Measurements from ENCODE around the gene ADGRG1. TPM values are rescaled to one million over a fixed set of nuclear protein-coding genes. Genes with fewer than 3 reads are reported as not detected.

ADGRG1 gene
- total RNA-seq, 6 experiments from 2014 or later: 1.8 to 4.2 (median 3.4) TPM

DNA sequence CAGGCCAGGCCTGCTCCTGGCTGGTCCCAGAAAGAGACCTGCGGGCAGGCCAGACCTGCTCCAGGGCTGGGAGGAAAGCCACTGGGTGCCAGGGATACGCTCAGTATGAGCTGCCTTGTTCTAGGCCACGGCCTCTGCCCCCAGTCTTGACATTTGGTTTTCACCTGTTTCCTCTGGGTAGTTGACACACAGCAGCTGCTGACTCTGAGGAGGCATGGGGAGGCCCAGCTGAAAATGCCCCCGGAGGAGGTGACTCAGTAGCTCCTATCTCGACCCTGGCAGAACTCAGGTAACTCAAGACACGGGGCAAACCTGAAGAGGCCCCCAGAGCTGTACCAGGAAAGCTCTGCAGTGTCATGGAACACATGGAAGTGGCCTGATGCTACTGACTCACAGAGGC lies 13.9 kb upstream of the ADGRG1 start:
- Histone ChIP-seq H3K9me3 (no peaks in the 10 kb centered on the region), H3K36me3 (no peaks in the 10 kb centered on the region), H3K27me3 (no peaks in the 10 kb centered on the region), H3K4me3 (no peak overlapping the region), H3K27ac (no peak overlapping the region), H3K4me1 (no peaks in the 10 kb centered on the region)
- no CpG with 5 or more reads among the region's 6 CpGs for WGBS (ENCODE audit: insufficient coverage, low coverage, low lambda C conversion rate, missing lambda C conversion rate)
- TF ChIP-seq CTCF (IDR thresholded peaks at IDR 0.05) (no peak), POLR2A (IDR thresholded peaks at IDR 0.05) (no peak)
- intact Hi-C loops (cut with DNase I): no loop called here
- ATAC-seq: no peak
- DNase-seq: no peak

GRCh38 chr16:57614944-57615343 lies 13.5 kb upstream of the ADGRG1 start:
- WGBS (ENCODE audit: insufficient coverage, low coverage, low lambda C conversion rate, missing lambda C conversion rate): no CpG with 5 or more reads among the region's 9 CpGs
- H3K36me3 ChIP-seq: no peaks in the 10 kb centered on the region
- no peak for ATAC-seq
- DNase-seq: no peak
- no peak overlapping the region for H3K4me3 ChIP-seq
- no peaks in the 10 kb centered on the region for H3K27me3 ChIP-seq
- intact Hi-C loops (cut with DNase I): no loop called here
- TF ChIP-seq CTCF (IDR thresholded peaks at IDR 0.05) (no peak), POLR2A (IDR thresholded peaks at IDR 0.05) (no peak)
- H3K9me3 ChIP-seq: no peaks in the 10 kb centered on the region
- no peaks in the 10 kb centered on the region for H3K4me1 ChIP-seq
- no peak overlapping the region for H3K27ac ChIP-seq

DNA sequence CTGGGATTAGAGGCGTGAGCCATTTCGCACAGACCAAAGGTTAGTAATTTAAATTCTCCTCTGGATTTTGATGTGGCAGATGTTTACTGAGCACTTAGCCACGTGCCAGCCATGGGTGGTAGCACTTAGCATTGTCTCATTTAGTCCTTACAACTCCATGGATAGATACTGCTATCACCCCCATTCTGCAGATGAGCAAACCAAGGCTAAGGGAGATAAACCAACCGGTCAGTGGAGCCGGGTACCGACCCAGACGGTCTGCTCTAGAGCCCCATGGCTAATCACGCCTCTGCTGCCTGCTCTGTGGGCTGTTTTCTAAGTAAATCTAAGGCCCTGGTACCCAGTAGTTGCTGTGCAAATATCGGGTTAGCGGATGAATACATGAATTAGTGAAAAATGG lies 12.6 kb upstream of the ADGRG1 start:
- Histone ChIP-seq H3K4me1 (no peaks in the 10 kb centered on the region), H3K36me3 (no peaks in the 10 kb centered on the region), H3K27ac (no peak overlapping the region), H3K27me3 (no peaks in the 10 kb centered on the region), H3K9me3 (no peaks in the 10 kb centered on the region), H3K4me3 (no peak overlapping the region)
- ATAC-seq (no peak), DNase-seq (no peak)
- TF ChIP-seq POLR2A (IDR thresholded peaks at IDR 0.05) (no peak), CTCF (IDR thresholded peaks at IDR 0.05) (no peak)
- 93% methylated on average over 5 of the region's 10 CpGs for whole genome bisulfite sequencing (ENCODE audit: insufficient coverage, low coverage, low lambda C conversion rate, missing lambda C conversion rate)
- intact Hi-C loops (cut with DNase I): no loop called here

- 86% methylated on average over 1 of the region's 7 CpGs for WGBS (ENCODE audit: insufficient coverage, low coverage, low lambda C conversion rate, missing lambda C conversion rate)
- no peaks in the 10 kb centered on the region for H3K36me3 ChIP-seq
- H3K4me1 ChIP-seq: no peaks in the 10 kb centered on the region
- intact Hi-C loops (cut with DNase I): no loop called here
- H3K4me3 ChIP-seq: no peak overlapping the region
- no peak for ATAC-seq
- DNase-seq: no peak
- H3K27ac ChIP-seq: no peak overlapping the region
- TF ChIP-seq POLR2A (IDR thresholded peaks at IDR 0.05) (no peak), CTCF (IDR thresholded peaks at IDR 0.05) (no peak)
- H3K9me3 ChIP-seq: no peaks in the 10 kb centered on the region
- no peaks in the 10 kb centered on the region for H3K27me3 ChIP-seq
Measured at GRCh38 chr16:57616241-57616640, 12.2 kb upstream of the ADGRG1 start.

GRCh38 chr16:57616876-57617275 lies 11.6 kb upstream of the ADGRG1 start:
- TF ChIP-seq CTCF (IDR thresholded peaks at IDR 0.05) (no peak), POLR2A (IDR thresholded peaks at IDR 0.05) (no peak)
- DNase-seq (no peak), ATAC-seq (peak in 1 of 4 donors; percentile 16)
- Histone ChIP-seq H3K4me1 (no peaks in the 10 kb centered on the region), H3K4me3 (no peak overlapping the region), H3K36me3 (no peaks in the 10 kb centered on the region), H3K9me3 (no peaks in the 10 kb centered on the region), H3K27me3 (no peaks in the 10 kb centered on the region), H3K27ac (no peak overlapping the region)
- intact Hi-C loops (cut with DNase I): no loop called here
- 73% methylated on average over 4 of the region's 4 CpGs for WGBS (ENCODE audit: insufficient coverage, low coverage, low lambda C conversion rate, missing lambda C conversion rate)
